Measurements from ENCODE around the gene FMN1.

The FMN1 gene

GRCh38 chr15:32893421-32893820, 301.1 kb downstream of the FMN1 start:
- DNase-seq (ENCODE audit: low read depth in 2 of 3, low spot score in 1 of 3): no peak

GRCh38 chr15:32889214-32889613, 305.3 kb downstream of the FMN1 start:
- no peak for DNase-seq (ENCODE audit: low read depth in 2 of 3, low spot score in 1 of 3)

GRCh38 chr15:32888221-32888761, 306.2 kb downstream of the FMN1 start:
- no peak for DNase-seq (ENCODE audit: low read depth in 2 of 3, low spot score in 1 of 3)

- no peak for DNase-seq (ENCODE audit: low read depth in 2 of 3, low spot score in 1 of 3)
Measured at GRCh38 chr15:32887090-32887489, 307.4 kb downstream of the FMN1 start.

- no peak for DNase-seq (ENCODE audit: low read depth in 2 of 3, low spot score in 1 of 3)
Measured at GRCh38 chr15:32886459-32886858, 308.1 kb downstream of the FMN1 start.

- no peak for DNase-seq (ENCODE audit: low read depth in 2 of 3, low spot score in 1 of 3)
Measured at GRCh38 chr15:32885713-32886112, 308.8 kb downstream of the FMN1 start.

- DNase-seq (ENCODE audit: low read depth in 2 of 3, low spot score in 1 of 3): no peak
Measured at GRCh38 chr15:32884146-32884545, 310.4 kb downstream of the FMN1 start.

GRCh38 chr15:32882955-32883354, 311.6 kb downstream of the FMN1 start:
- no peak for DNase-seq (ENCODE audit: low read depth in 2 of 3, low spot score in 1 of 3)

- no peak for DNase-seq (ENCODE audit: low read depth in 2 of 3, low spot score in 1 of 3)
Measured at GRCh38 chr15:32881528-32881927, 313.0 kb downstream of the FMN1 start.

- DNase-seq (ENCODE audit: low read depth in 2 of 3, low spot score in 1 of 3): no peak
Measured at GRCh38 chr15:32880642-32881041, 313.9 kb downstream of the FMN1 start.

GRCh38 chr15:32879980-32880379, 314.5 kb downstream of the FMN1 start:
- DNase-seq (ENCODE audit: low read depth in 2 of 3, low spot score in 1 of 3): no peak

- DNase-seq (ENCODE audit: low read depth in 2 of 3, low spot score in 1 of 3): no peak
Measured at GRCh38 chr15:32878869-32879805, 315.4 kb downstream of the FMN1 start.

- no peak for DNase-seq (ENCODE audit: low read depth in 2 of 3, low spot score in 1 of 3)
Measured at GRCh38 chr15:32878342-32878741, 316.2 kb downstream of the FMN1 start.

GRCh38 chr15:32877252-32878019, 317.1 kb downstream of the FMN1 start:
- DNase-seq (ENCODE audit: low read depth in 2 of 3, low spot score in 1 of 3): no peak

GRCh38 chr15:32873284-32874114, 321.0 kb downstream of the FMN1 start:
- DNase-seq (ENCODE audit: low read depth in 2 of 3, low spot score in 1 of 3): no peak

- DNase-seq (ENCODE audit: low read depth in 2 of 3, low spot score in 1 of 3): no peak
Measured at GRCh38 chr15:32872621-32873283, 321.8 kb downstream of the FMN1 start.

GRCh38 chr15:32871883-32872282, 322.6 kb downstream of the FMN1 start:
- no peak for DNase-seq (ENCODE audit: low read depth in 2 of 3, low spot score in 1 of 3)

GRCh38 chr15:32870240-32871033, 324.1 kb downstream of the FMN1 start:
- DNase-seq (ENCODE audit: low read depth in 2 of 3, low spot score in 1 of 3): peak in 1 of 3 donors; percentile 30

- DNase-seq (ENCODE audit: low read depth in 2 of 3, low spot score in 1 of 3): no peak
Measured at GRCh38 chr15:32869776-32870175, 324.7 kb downstream of the FMN1 start.

- DNase-seq (ENCODE audit: low read depth in 2 of 3, low spot score in 1 of 3): no peak
Measured at GRCh38 chr15:32867313-32867626, 327.2 kb downstream of the FMN1 start.

Data from stimulated activated CD4-positive, alpha-beta T cell treated with anti-CD3 and anti-CD28 coated beads, Interleukin-12 subunit alpha, Interleukin-12 subunit beta, amount 100 ng/mL, for 48 hours (primary cell).